HepG2 (cell line): ENCODE data around the gene ABCA2. TPM values are rescaled to one million over a fixed set of nuclear protein-coding genes. Genes with fewer than 3 reads are reported as not detected.

ENCODE experiments used
- ESRRA ChIP-seq: sonication (generic); formaldehyde crosslinking; IDR thresholded peaks from 2 replicates; pipeline ENCODE4 v1.5.1; 2020; ENCODE audit warnings: mild to moderate bottlenecking, low read depth, missing genetic modification reagents
- HNRNPK ChIP-seq: fragments of 200-400 bp; formaldehyde crosslinking; IDR thresholded peaks from 2 replicates; pipeline ENCODE4 v1.6.1; 2018; ENCODE audit warnings: low read length, low read depth, moderate library complexity, mild to moderate bottlenecking; ENCODE audit not compliant: poor library complexity, severe bottlenecking
- KLF11 ChIP-seq: IDR thresholded peaks from 2 replicates; pipeline ENCODE4 v1.6.1; 2016; ENCODE audit warnings: missing compliant biosample characterization
- KLF16 ChIP-seq, 2 experiments: sonication (generic) in 1 of 2; formaldehyde crosslinking in 1 of 2; IDR thresholded peaks; 2 replicates each; pipeline versions ENCODE4 v1.6.1 to v1.8.0; 2016 to 2023; ENCODE audit warnings: missing genetic modification reagents in 2 of 2, missing compliant biosample characterization in 1 of 2
- NFRKB ChIP-seq: fragments of 450-650 bp; IDR thresholded peaks from 2 replicates; pipeline ENCODE4 v1.6.1; 2017
- PHF8 ChIP-seq: sonication (generic); formaldehyde crosslinking; IDR thresholded peaks from 2 replicates; pipeline ENCODE4 v1.5.0; 2020; ENCODE audit warnings: missing genetic modification reagents
- SP4 ChIP-seq: sonication (generic); formaldehyde crosslinking; IDR thresholded peaks from 2 replicates; pipeline ENCODE4 v1.8.1; 2023; ENCODE audit warnings: mild to moderate bottlenecking, missing genetic modification reagents
- SRY ChIP-seq: sonication (generic); formaldehyde crosslinking; IDR thresholded peaks from 2 replicates; pipeline ENCODE4 v1.8.0; 2022; ENCODE audit warnings: mild to moderate bottlenecking, missing genetic modification reagents
- SSRP1 ChIP-seq: IDR thresholded peaks from 2 replicates; pipeline ENCODE4 v1.6.1; 2016; ENCODE audit warnings: control low read depth
- YEATS2 ChIP-seq: sonication (generic); formaldehyde crosslinking; IDR thresholded peaks from 2 replicates; pipeline ENCODE4 v1.4.0; 2020; ENCODE audit warnings: missing genetic modification reagents, borderline replicate concordance
- ZKSCAN8 ChIP-seq: IDR thresholded peaks from 2 replicates; pipeline ENCODE4 v1.6.1; 2016; ENCODE audit warnings: borderline replicate concordance, missing genetic modification reagents, missing compliant biosample characterization
- ZNF256 ChIP-seq: sonication (generic); formaldehyde crosslinking; conservative IDR thresholded peaks from 2 replicates; pipeline ENCODE4 v1.4.0; 2020; ENCODE audit warnings: missing genetic modification reagents
- ZNF329 ChIP-seq: sonication (generic); formaldehyde crosslinking; IDR thresholded peaks from 2 replicates; pipeline ENCODE4 v1.9.0; 2021; ENCODE audit warnings: low read depth, mild to moderate bottlenecking, missing genetic modification reagents
- ZNF34 ChIP-seq: sonication (generic); formaldehyde crosslinking; IDR thresholded peaks from 2 replicates; pipeline ENCODE4 v1.4.0; 2020; ENCODE audit warnings: mild to moderate bottlenecking, missing genetic modification reagents, borderline replicate concordance
- ZNF430 ChIP-seq: sonication (generic); formaldehyde crosslinking; IDR thresholded peaks from 2 replicates; pipeline ENCODE4 v1.9.0; 2021; ENCODE audit warnings: mild to moderate bottlenecking, missing genetic modification reagents
- ZNF441 ChIP-seq: sonication (generic); formaldehyde crosslinking; IDR thresholded peaks from 2 replicates; pipeline ENCODE4 v1.7.0; 2021; ENCODE audit warnings: missing genetic modification reagents, borderline replicate concordance
- ZNF607 ChIP-seq: sonication (generic); formaldehyde crosslinking; IDR thresholded peaks from 2 replicates; pipeline ENCODE4 v1.5.1; 2020; ENCODE audit warnings: missing genetic modification reagents, mild to moderate bottlenecking, borderline replicate concordance
- ZNF839 ChIP-seq: sonication (generic); formaldehyde crosslinking; IDR thresholded peaks from 2 replicates; pipeline ENCODE4 v1.4.0; 2020; ENCODE audit warnings: missing genetic modification reagents, mild to moderate bottlenecking, borderline replicate concordance
- polyA plus RNA-seq, 8 experiments: library from polyadenylated mRNA; depleted of rRNA in 3 of 8; stranded (reverse) in 7 of 8; unstranded in 1 of 8; fragments of >200 nt; fragmentation: Illumina TruSeq in 4 of 8; extraction: Trizol in 4 of 8; gene quantifications; 2 replicates each; pipeline versions ENCODE4 v1.2.1 to v1.2.3, GENCODE V29; 2011 to 2016; ENCODE audit warnings: low read depth in 4 of 8, missing spikeins in 1 of 8, mixed read lengths in 1 of 8; ENCODE audit not compliant: insufficient read depth in 1 of 8
- total RNA-seq, 5 experiments: library from RNA; depleted of rRNA; stranded (reverse); fragments of >200 nt; fragmentation: Illumina TruSeq; extraction: Trizol; gene quantifications; 2 replicates each; pipeline ENCODE4 v1.2.3, GENCODE V29; 2016; ENCODE audit warnings: low read depth in 1 of 5
- TF ChIP-seq, protein P1 (sequence below): sonication (generic); formaldehyde crosslinking; conservative IDR thresholded peaks from 2 replicates; pipeline ENCODE4 v1.4.0; 2020; ENCODE audit warnings: missing genetic modification reagents
- TF ChIP-seq, protein P2 (sequence below): sonication (generic); formaldehyde crosslinking; IDR thresholded peaks from 2 replicates; pipeline ENCODE4 v1.4.0; 2020; ENCODE audit warnings: missing genetic modification reagents, borderline replicate concordance
- TF ChIP-seq, protein P3 (sequence below): sonication (generic); formaldehyde crosslinking; IDR thresholded peaks from 2 replicates; pipeline ENCODE4 v1.4.0; 2020; ENCODE audit warnings: missing genetic modification reagents, mild to moderate bottlenecking, borderline replicate concordance
- TF ChIP-seq, protein P4 (sequence below): sonication (generic); formaldehyde crosslinking; IDR thresholded peaks from 2 replicates; pipeline ENCODE4 v1.5.0; 2020; ENCODE audit warnings: missing genetic modification reagents, mild to moderate bottlenecking, borderline replicate concordance

Gene ABCA2
- total and polyA plus RNA-seq, 2 of the 13 experiments (the other 11 are each of a cell fraction or from before 2014, with no cell fraction given): 2.9 to 19.2 TPM

DNA sequence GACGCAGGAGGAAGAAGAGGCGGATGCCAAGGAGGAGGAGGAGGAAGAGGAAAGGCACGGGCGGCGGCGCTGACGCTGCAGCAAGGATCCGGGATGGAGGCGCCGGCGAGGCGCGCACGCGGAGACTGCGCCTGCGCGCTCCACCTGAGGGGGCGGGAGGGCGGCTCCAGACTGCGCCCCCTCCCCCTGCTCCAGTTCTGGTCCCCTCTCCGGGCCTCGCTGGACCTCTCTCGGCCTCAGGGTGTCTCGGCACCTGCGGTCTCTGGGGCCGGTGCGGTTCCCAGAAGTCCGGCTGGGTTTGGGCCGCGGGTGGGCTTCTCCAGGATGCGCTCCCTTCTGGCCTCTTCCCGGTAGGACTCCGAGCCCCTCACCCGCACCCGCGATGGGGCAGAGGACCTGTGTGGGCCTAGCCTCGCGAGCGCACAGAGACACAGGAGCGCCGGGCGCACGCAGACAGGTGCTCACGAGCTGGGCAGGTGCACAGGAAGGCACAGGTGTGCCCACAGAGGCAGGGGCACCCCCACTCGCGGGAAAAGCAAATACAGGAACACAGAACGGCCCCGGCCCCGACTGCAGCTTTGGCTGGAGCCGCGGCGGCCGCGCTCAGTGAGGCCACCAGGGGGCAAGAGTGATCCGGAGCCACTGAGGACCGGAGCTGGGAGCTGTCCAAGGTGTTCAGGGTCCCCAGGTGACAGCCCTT lies 18.2 kb upstream of the ABCA2 start, which contains the start of gene NPDC1 (continued):
- peak; percentile 39 for TF ChIP-seq PHF8 (CRISPR knock-in tag)
- peak; percentile 94; the same call in 1 of the 2 replicates for TF ChIP-seq ZNF34 (CRISPR knock-in tag)
- peak; percentile 75; the same call in 1 of the 2 replicates for TF ChIP-seq ZNF607
- TF ChIP-seq KLF11 (CRISPR knock-in tag): peak; percentile 96
- TF ChIP-seq, protein P1, sequence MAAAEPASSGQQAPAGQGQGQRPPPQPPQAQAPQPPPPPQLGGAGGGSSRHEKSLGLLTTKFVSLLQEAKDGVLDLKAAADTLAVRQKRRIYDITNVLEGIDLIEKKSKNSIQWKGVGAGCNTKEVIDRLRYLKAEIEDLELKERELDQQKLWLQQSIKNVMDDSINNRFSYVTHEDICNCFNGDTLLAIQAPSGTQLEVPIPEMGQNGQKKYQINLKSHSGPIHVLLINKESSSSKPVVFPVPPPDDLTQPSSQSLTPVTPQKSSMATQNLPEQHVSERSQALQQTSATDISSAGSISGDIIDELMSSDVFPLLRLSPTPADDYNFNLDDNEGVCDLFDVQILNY (CRISPR knock-in tag): 0 out of 2 replicates have a peak, but pooled peaks have one; percentile 33
- TF ChIP-seq KLF16 (CRISPR knock-in tag; IDR thresholded peaks at IDR 0.05): peak; percentile 30 to 67; a peak in 1 of 4 replicates
- 0 out of 2 replicates have a peak, but pooled peaks have one; percentile 58 for TF ChIP-seq ZNF839
- TF ChIP-seq SRY (CRISPR knock-in tag): peak; percentile 94
- TF ChIP-seq HNRNPK: no peak
- no peak for TF ChIP-seq ZNF329
- TF ChIP-seq, protein P2, sequence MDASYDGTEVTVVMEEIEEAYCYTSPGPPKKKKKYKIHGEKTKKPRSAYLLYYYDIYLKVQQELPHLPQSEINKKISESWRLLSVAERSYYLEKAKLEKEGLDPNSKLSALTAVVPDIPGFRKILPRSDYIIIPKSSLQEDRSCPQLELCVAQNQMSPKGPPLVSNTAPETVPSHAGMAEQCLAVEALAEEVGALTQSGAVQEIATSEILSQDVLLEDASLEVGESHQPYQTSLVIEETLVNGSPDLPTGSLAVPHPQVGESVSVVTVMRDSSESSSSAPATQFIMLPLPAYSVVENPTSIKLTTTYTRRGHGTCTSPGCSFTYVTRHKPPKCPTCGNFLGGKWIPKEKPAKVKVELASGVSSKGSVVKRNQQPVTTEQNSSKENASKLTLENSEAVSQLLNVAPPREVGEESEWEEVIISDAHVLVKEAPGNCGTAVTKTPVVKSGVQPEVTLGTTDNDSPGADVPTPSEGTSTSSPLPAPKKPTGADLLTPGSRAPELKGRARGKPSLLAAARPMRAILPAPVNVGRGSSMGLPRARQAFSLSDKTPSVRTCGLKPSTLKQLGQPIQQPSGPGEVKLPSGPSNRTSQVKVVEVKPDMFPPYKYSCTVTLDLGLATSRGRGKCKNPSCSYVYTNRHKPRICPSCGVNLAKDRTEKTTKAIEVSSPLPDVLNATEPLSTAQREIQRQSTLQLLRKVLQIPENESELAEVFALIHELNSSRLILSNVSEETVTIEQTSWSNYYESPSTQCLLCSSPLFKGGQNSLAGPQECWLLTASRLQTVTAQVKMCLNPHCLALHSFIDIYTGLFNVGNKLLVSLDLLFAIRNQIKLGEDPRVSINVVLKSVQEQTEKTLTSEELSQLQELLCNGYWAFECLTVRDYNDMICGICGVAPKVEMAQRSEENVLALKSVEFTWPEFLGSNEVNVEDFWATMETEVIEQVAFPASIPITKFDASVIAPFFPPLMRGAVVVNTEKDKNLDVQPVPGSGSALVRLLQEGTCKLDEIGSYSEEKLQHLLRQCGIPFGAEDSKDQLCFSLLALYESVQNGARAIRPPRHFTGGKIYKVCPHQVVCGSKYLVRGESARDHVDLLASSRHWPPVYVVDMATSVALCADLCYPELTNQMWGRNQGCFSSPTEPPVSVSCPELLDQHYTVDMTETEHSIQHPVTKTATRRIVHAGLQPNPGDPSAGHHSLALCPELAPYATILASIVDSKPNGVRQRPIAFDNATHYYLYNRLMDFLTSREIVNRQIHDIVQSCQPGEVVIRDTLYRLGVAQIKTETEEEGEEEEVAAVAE: peak; percentile 84
- TF ChIP-seq ZNF441 (CRISPR knock-in tag): peak; percentile 74; the same call in 1 of the 2 replicates
- TF ChIP-seq, protein P3, sequence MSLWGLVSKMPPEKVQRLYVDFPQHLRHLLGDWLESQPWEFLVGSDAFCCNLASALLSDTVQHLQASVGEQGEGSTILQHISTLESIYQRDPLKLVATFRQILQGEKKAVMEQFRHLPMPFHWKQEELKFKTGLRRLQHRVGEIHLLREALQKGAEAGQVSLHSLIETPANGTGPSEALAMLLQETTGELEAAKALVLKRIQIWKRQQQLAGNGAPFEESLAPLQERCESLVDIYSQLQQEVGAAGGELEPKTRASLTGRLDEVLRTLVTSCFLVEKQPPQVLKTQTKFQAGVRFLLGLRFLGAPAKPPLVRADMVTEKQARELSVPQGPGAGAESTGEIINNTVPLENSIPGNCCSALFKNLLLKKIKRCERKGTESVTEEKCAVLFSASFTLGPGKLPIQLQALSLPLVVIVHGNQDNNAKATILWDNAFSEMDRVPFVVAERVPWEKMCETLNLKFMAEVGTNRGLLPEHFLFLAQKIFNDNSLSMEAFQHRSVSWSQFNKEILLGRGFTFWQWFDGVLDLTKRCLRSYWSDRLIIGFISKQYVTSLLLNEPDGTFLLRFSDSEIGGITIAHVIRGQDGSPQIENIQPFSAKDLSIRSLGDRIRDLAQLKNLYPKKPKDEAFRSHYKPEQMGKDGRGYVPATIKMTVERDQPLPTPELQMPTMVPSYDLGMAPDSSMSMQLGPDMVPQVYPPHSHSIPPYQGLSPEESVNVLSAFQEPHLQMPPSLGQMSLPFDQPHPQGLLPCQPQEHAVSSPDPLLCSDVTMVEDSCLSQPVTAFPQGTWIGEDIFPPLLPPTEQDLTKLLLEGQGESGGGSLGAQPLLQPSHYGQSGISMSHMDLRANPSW (CRISPR knock-in tag): no peak
- TF ChIP-seq SSRP1 (CRISPR knock-in tag): no peak
- TF ChIP-seq ZNF430: peak; percentile 93
- no peak for TF ChIP-seq NFRKB
- TF ChIP-seq, protein P4, sequence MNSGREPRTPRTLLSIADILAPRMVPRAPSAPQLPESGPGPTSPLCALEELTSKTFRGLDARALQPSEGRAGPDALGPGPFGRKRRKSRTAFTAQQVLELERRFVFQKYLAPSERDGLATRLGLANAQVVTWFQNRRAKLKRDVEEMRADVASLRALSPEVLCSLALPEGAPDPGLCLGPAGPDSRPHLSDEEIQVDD (CRISPR knock-in tag): 0 out of 2 replicates have a peak, but pooled peaks have one; percentile 49
- TF ChIP-seq SP4 (CRISPR knock-in tag): peak; percentile 59
- TF ChIP-seq ESRRA (CRISPR knock-in tag): no peak
- TF ChIP-seq ZKSCAN8 (CRISPR knock-in tag): peak; percentile 58; the same call in 1 of the 2 replicates
- TF ChIP-seq YEATS2 (CRISPR knock-in tag): peak; percentile 79
- peak; percentile 71; the same call in 1 of the 2 replicates for TF ChIP-seq ZNF256 (CRISPR knock-in tag)
